Activated T-cell treated with anti-CD3 and anti-CD28 coated beads, Interleukin-2, amount 50 U/mL, for 48 hours (primary cell): ENCODE results near the gene STK24.

Experiments
- DNase-seq, 2 experiments: peaks; one replicate each; pipeline ENCODE4 v3.0.0-alpha.2; 2020

STK24 gene

GRCh38 chr13:98509271-98510155 is 67.4 kb downstream of the STK24 start:
- peak; percentile 60 to 68 for DNase-seq

- DNase-seq: no peak
Observed at GRCh38 chr13:98508685-98509084, 68.2 kb downstream of the STK24 start.

GRCh38 chr13:98508280-98508679 is 68.6 kb downstream of the STK24 start:
- no peak for DNase-seq

GRCh38 chr13:98507282-98507797 is 69.6 kb downstream of the STK24 start:
- no peak for DNase-seq

GRCh38 chr13:98506728-98507230 is 70.1 kb downstream of the STK24 start:
- DNase-seq: no peak

GRCh38 chr13:98506322-98506721 is 70.6 kb downstream of the STK24 start:
- peak in 1 of 2 experiments; percentile 13 for DNase-seq

GRCh38 chr13:98505217-98505616 is 71.7 kb downstream of the STK24 start:
- DNase-seq: no peak

GRCh38 chr13:98504371-98504963 is 72.4 kb downstream of the STK24 start:
- DNase-seq: peak; percentile 46 to 51

- no peak for DNase-seq
Observed at GRCh38 chr13:98504029-98504351, 72.9 kb downstream of the STK24 start.

- no peak for DNase-seq
Observed at GRCh38 chr13:98503175-98504028, 73.5 kb downstream of the STK24 start.

GRCh38 chr13:98500963-98501421 is 75.9 kb downstream of the STK24 start:
- DNase-seq: no peak

GRCh38 chr13:98496966-98497365 is 79.9 kb downstream of the STK24 start:
- no peak for DNase-seq

- DNase-seq: no peak
Observed at GRCh38 chr13:98496479-98496791, 80.5 kb downstream of the STK24 start.

- no peak for DNase-seq
Observed at GRCh38 chr13:98495627-98496478, 81.1 kb downstream of the STK24 start.

GRCh38 chr13:98494769-98495168 is 82.1 kb downstream of the STK24 start:
- no peak for DNase-seq

GRCh38 chr13:98493042-98493712 is 83.7 kb downstream of the STK24 start:
- DNase-seq: no peak

GRCh38 chr13:98492335-98493041 is 84.4 kb downstream of the STK24 start:
- DNase-seq: no peak

- DNase-seq: no peak
Observed at GRCh38 chr13:98490866-98491265, 86.0 kb downstream of the STK24 start.

GRCh38 chr13:98490195-98490836 is 86.6 kb downstream of the STK24 start:
- no peak for DNase-seq

- DNase-seq: no peak
Observed at GRCh38 chr13:98489446-98490194, 87.3 kb downstream of the STK24 start.
